OCI-LY1 (cell line): ENCODE measurements around the gene PACRG.

Experiments
- H2AFZ ChIP-seq: fragments of 200-600 bp; sonication (generic), shearing (Covaris generic); 2 replicates; pipeline ENCODE4 v1.6.0; 2014; ENCODE audit warnings: antibody characterized with exemption, mild to moderate bottlenecking, low read length
- H3F3A ChIP-seq: fragments of 200-600 bp; sonication (generic), shearing (Covaris generic); 2 replicates; pipeline ENCODE4 v1.6.0; 2014; ENCODE audit warnings: mild to moderate bottlenecking, antibody characterized with exemption, low read length, moderate library complexity; ENCODE audit not compliant: insufficient read depth
- H3K27ac ChIP-seq: fragments of 200-600 bp; sonication (generic); 2 replicates; pipeline ENCODE4 v1.5.1; 2014; ENCODE audit warnings: low read length, mixed run types, mild to moderate bottlenecking, low read depth; ENCODE audit not compliant: poor library complexity, severe bottlenecking
- H3K27me3 ChIP-seq: fragments of 200-600 bp; sonication (generic); 2 replicates; pipeline ENCODE4 v1.6.0; 2014; ENCODE audit warnings: antibody characterized with exemption, mild to moderate bottlenecking, low read length, moderate library complexity; ENCODE audit not compliant: insufficient read depth
- H3K36me3 ChIP-seq: fragments of 200-600 bp; sonication (generic); 2 replicates; pipeline ENCODE4 v1.6.1; 2014; ENCODE audit warnings: mild to moderate bottlenecking, antibody characterized with exemption, low read length, moderate library complexity, mixed read lengths; ENCODE audit not compliant: insufficient read depth
- H3K4me1 ChIP-seq: fragments of 200-600 bp; sonication (generic); 2 replicates; pipeline ENCODE4 v1.5.1; 2014; ENCODE audit warnings: mild to moderate bottlenecking, low read length, moderate library complexity; ENCODE audit not compliant: insufficient read depth, severe bottlenecking
- H3K4me2 ChIP-seq: fragments of 200-600 bp; sonication (generic), shearing (Covaris generic); 2 replicates; pipeline ENCODE4 v1.6.1; 2014; ENCODE audit warnings: low read length
- H3K4me3 ChIP-seq: fragments of 200-600 bp; sonication (generic); 2 replicates; pipeline ENCODE4 v1.5.1; 2014; ENCODE audit warnings: low read length, low read depth, mild to moderate bottlenecking, mixed read lengths; ENCODE audit not compliant: poor library complexity, severe bottlenecking
- H3K79me2 ChIP-seq: fragments of 200-600 bp; shearing (Covaris generic); 2 replicates; pipeline ENCODE4 v1.6.1; 2016; ENCODE audit warnings: mixed run types, low read length, mixed read lengths; ENCODE audit not compliant: insufficient read depth
- H3K9ac ChIP-seq: fragments of 200-600 bp; sonication (generic), shearing (Covaris generic); 2 replicates; pipeline ENCODE4 v1.6.1; 2014; ENCODE audit warnings: mild to moderate bottlenecking, low read length, mixed read lengths
- H3K9me2 ChIP-seq: fragments of 200-600 bp; sonication (generic), shearing (Covaris generic); 2 replicates; pipeline ENCODE4 v1.6.1; 2014; ENCODE audit warnings: low read depth, mild to moderate bottlenecking, low read length, mixed read lengths
- H3K9me3 ChIP-seq: fragments of 200-600 bp; shearing (Covaris generic); 2 replicates; pipeline ENCODE4 v1.6.1; 2014; ENCODE audit warnings: low read length, mixed read lengths
- H4K20me1 ChIP-seq: fragments of 200-600 bp; sonication (generic), shearing (Covaris generic); 2 replicates; pipeline ENCODE4 v1.6.0; 2016; ENCODE audit warnings: mild to moderate bottlenecking, low read length; ENCODE audit not compliant: insufficient read depth
- CTCF ChIP-seq: fragments of 200-600 bp; sonication (generic), shearing (Covaris generic); IDR thresholded peaks from 2 replicates; pipeline ENCODE4 v1.5.1; 2017; ENCODE audit warnings: mild to moderate bottlenecking, antibody characterized with exemption, low read length, moderate library complexity, mixed read lengths
- EZH2 ChIP-seq: fragments of 200-600 bp; sonication (generic), shearing (Covaris generic); IDR thresholded peaks from 2 replicates; pipeline ENCODE4 v1.8.0; 2017; ENCODE audit warnings: borderline replicate concordance, mixed run types, mild to moderate bottlenecking, antibody characterized with exemption, low read length, moderate library complexity, mixed read lengths

PACRG gene

GRCh38 chr6:162704001-162704400 is 23.8 kb upstream of the PACRG start:
- no peaks in the 10 kb centered on the region for H3K4me1 ChIP-seq
- no peak overlapping the region for H3K4me2 ChIP-seq
- TF ChIP-seq EZH2 (no peak), CTCF (no peak)
- no peaks in the 10 kb centered on the region for H3K9me3 ChIP-seq
- no peaks in the 10 kb centered on the region for H3K27me3 ChIP-seq
- H3F3A ChIP-seq, result no peaks in the 10 kb centered on the region
- H3K4me3 ChIP-seq, result no peak overlapping the region
- no peak overlapping the region for H2AFZ ChIP-seq
- no peaks in the 10 kb centered on the region for H4K20me1 ChIP-seq
- H3K9ac ChIP-seq, result no peak overlapping the region
- no peaks in the 10 kb centered on the region for H3K79me2 ChIP-seq
- H3K27ac ChIP-seq, result no peak overlapping the region
- no peaks in the 10 kb centered on the region for H3K36me3 ChIP-seq
- H3K9me2 ChIP-seq, result no peaks in the 10 kb centered on the region

- no peaks in the 10 kb centered on the region for H3K9me2 ChIP-seq
- H3K27ac ChIP-seq, result no peak overlapping the region
- no peaks in the 10 kb centered on the region for H3K79me2 ChIP-seq
- TF ChIP-seq CTCF, result no peak
- no peak for TF ChIP-seq EZH2
- H3K4me3 ChIP-seq, result no peak overlapping the region
- no peak overlapping the region for H3K9ac ChIP-seq
- H2AFZ ChIP-seq, result no peak overlapping the region
- no peaks in the 10 kb centered on the region for H3K36me3 ChIP-seq
- H3F3A ChIP-seq, result no peaks in the 10 kb centered on the region
- H3K4me2 ChIP-seq, result no peak overlapping the region
- no peaks in the 10 kb centered on the region for H3K4me1 ChIP-seq
- no peaks in the 10 kb centered on the region for H3K27me3 ChIP-seq
- no peaks in the 10 kb centered on the region for H3K9me3 ChIP-seq
- no peaks in the 10 kb centered on the region for H4K20me1 ChIP-seq
Observed at GRCh38 chr6:162705736-162706135, 22.0 kb upstream of the PACRG start.

GRCh38 chr6:162706232-162706631 is 21.5 kb upstream of the PACRG start:
- no peak for TF ChIP-seq CTCF
- TF ChIP-seq EZH2, result no peak
- H3K9me2 ChIP-seq, result no peaks in the 10 kb centered on the region
- no peaks in the 10 kb centered on the region for H3K9me3 ChIP-seq
- H3K27me3 ChIP-seq, result no peaks in the 10 kb centered on the region
- H3K4me3 ChIP-seq, result no peak overlapping the region
- no peak overlapping the region for H3K4me2 ChIP-seq
- no peaks in the 10 kb centered on the region for H3F3A ChIP-seq
- H3K4me1 ChIP-seq, result no peaks in the 10 kb centered on the region
- H3K27ac ChIP-seq, result no peak overlapping the region
- no peak overlapping the region for H3K9ac ChIP-seq
- no peak overlapping the region for H2AFZ ChIP-seq
- H3K36me3 ChIP-seq, result no peaks in the 10 kb centered on the region
- no peaks in the 10 kb centered on the region for H3K79me2 ChIP-seq
- H4K20me1 ChIP-seq, result no peaks in the 10 kb centered on the region
